HepG2 (cell line): Measurements from ENCODE around the gene L1CAM. TPM values are rescaled to one million over a fixed set of nuclear protein-coding genes. Genes with fewer than 3 reads are reported as not detected.

Experiments
- ATAC-seq: fragments of 200-7000 bp; cut with Tn5 transposase; 3 replicates; pipeline ENCODE4 v1.9.1; 2020; ENCODE audit warnings: mild to moderate bottlenecking, moderate library complexity
- BruUV-seq: library from RNA; stranded (reverse); fragments of 400-500 nt; replicated peaks from 2 replicates; lab custom pipeline; 2021; lab: Mats Ljungman, UMichigan
- CTCF ChIA-PET: fragments of 300-600 bp; formaldehyde crosslinking; extraction: SDS; loops from one replicate; lab custom pipeline; 2021; ENCODE audit warnings: low total read pairs, inconsistent platforms, low intra/inter-chr PET ratio; lab: Yijun Ruan, JAX
- POLR2A ChIA-PET: fragments of 350-600 bp; sonication (Branson Sonifier 250); formaldehyde crosslinking; loops from one replicate; lab custom pipeline; 2020; ENCODE audit warnings: antibody characterized with exemption, inconsistent platforms; lab: Yijun Ruan, JAX
- DNase-seq: peaks from one replicate; pipeline ENCODE4 v3.0.0-alpha.2; 2015; ENCODE audit warnings: low spot score
- FAIRE-seq: peaks from 3 replicates; lab custom pipeline; 2011; peaks lifted over from hg19 to GRCh38; lab: Jason Lieb, UNC
- H2AFZ ChIP-seq: one replicate; pipeline ENCODE4 v1.6.1; 2011; ENCODE audit warnings: low read length, inconsistent platforms
- H3K27ac ChIP-seq: fragments of 300-600 bp; 3 replicates; pipeline ENCODE4 v1.8.0; 2011; ENCODE audit warnings: mixed run types, mild to moderate bottlenecking, mixed read lengths, low read length, inconsistent platforms; ENCODE audit not compliant: insufficient read depth; ENCODE audit errors: extremely low read length
- H3K27me3 ChIP-seq, 2 experiments: fragments of 200-600 bp in 1 of 2; 2 replicates in 1 of 2; 3 replicates in 1 of 2; pipeline versions ENCODE4 v1.6.0 to v1.8.0; 2011; ENCODE audit warnings: low read length in 2 of 2, mild to moderate bottlenecking in 2 of 2, moderate library complexity in 2 of 2, inconsistent platforms in 1 of 2; ENCODE audit not compliant: insufficient read depth in 2 of 2, control insufficient read depth in 1 of 2
- H3K36me3 ChIP-seq, 2 experiments: fragments of 200-600 bp in 1 of 2; replicated peaks in 1 of 2; 2 replicates in 1 of 2; 3 replicates in 1 of 2; pipeline versions ENCODE4 v1.5.1 to v1.8.0; 2011; ENCODE audit warnings: low read length in 2 of 2, inconsistent platforms in 1 of 2; ENCODE audit not compliant: insufficient read depth in 2 of 2, control insufficient read depth in 1 of 2
- H3K4me1 ChIP-seq: 2 replicates; pipeline ENCODE4 v1.5.1; 2012; ENCODE audit warnings: low read length, inconsistent platforms; ENCODE audit not compliant: insufficient read depth
- H3K4me2 ChIP-seq: 2 replicates; pipeline ENCODE4 v1.6.0; 2011; ENCODE audit warnings: low read depth, low read length, inconsistent platforms
- H3K4me3 ChIP-seq, 3 experiments: fragments of 200-600 bp in 1 of 3; sonication (generic), shearing (Covaris generic) in 1 of 3; replicated peaks in 1 of 3; 2 replicates each; pipeline ENCODE4 v1.5.1; 2011 to 2016; ENCODE audit warnings: low read length in 3 of 3, inconsistent platforms in 2 of 3, low read depth in 2 of 3, mild to moderate bottlenecking in 2 of 3, control low read depth in 1 of 3, mixed read lengths in 1 of 3; ENCODE audit not compliant: insufficient read depth in 1 of 3
- H3K79me2 ChIP-seq: one replicate; pipeline ENCODE4 v1.6.1; 2011; ENCODE audit warnings: low read length, inconsistent platforms; ENCODE audit not compliant: insufficient read depth
- H3K9ac ChIP-seq: 2 replicates; pipeline ENCODE4 v1.6.0; 2011; ENCODE audit warnings: mild to moderate bottlenecking, low read depth, low read length, inconsistent platforms; ENCODE audit not compliant: insufficient read depth
- H3K9me3 ChIP-seq: 2 replicates; pipeline ENCODE4 v1.5.1; 2012; ENCODE audit warnings: mild to moderate bottlenecking, low read length
- H4K20me1 ChIP-seq: 2 replicates; pipeline ENCODE4 v1.6.0; 2011; ENCODE audit warnings: inconsistent platforms, mild to moderate bottlenecking, low read length, moderate library complexity; ENCODE audit not compliant: insufficient read depth
- BORCS8-MEF2B ChIP-seq: sonication (generic); formaldehyde crosslinking; IDR thresholded peaks from 2 replicates; pipeline ENCODE4 v1.8.0; 2022; ENCODE audit warnings: mild to moderate bottlenecking, missing genetic modification reagents
- HINFP ChIP-seq: sonication (generic); formaldehyde crosslinking; IDR thresholded peaks from 2 replicates; pipeline ENCODE4 v1.4.0; 2020; ENCODE audit warnings: low read depth, mild to moderate bottlenecking, missing genetic modification reagents
- SRF ChIP-seq: IDR thresholded peaks from 2 replicates; pipeline ENCODE4 v1.6.1; 2011; ENCODE audit warnings: mild to moderate bottlenecking, low read depth, low read length, moderate library complexity
- THAP8 ChIP-seq: sonication (generic); formaldehyde crosslinking; IDR thresholded peaks from 2 replicates; pipeline ENCODE4 v1.5.1; 2020; ENCODE audit warnings: missing genetic modification reagents, mild to moderate bottlenecking, borderline replicate concordance
- ZNF597 ChIP-seq: sonication (generic); formaldehyde crosslinking; IDR thresholded peaks from 2 replicates; pipeline ENCODE4 v1.5.0; 2020; ENCODE audit warnings: missing genetic modification reagents
- ZNF598 ChIP-seq: sonication (generic); formaldehyde crosslinking; IDR thresholded peaks from 2 replicates; pipeline ENCODE4 v1.5.1; 2020; ENCODE audit warnings: mild to moderate bottlenecking, missing genetic modification reagents, borderline replicate concordance
- WGBS: methylation state at CpG from one replicate; pipeline ENCODE4 v1.1.6; 2017; ENCODE audit warnings: low lambda C conversion rate; 5-methylcytosine and 5-hydroxymethylcytosine counted together
- in situ Hi-C: cut with HindIII; loops from 2 replicates; pipeline ENCODE4 v1.10.0; 2017; ENCODE audit warnings: low pct_unique_long_range_greater_than_20kb; ENCODE audit not compliant: extremely low pct_ligation_motif_present
- intact Hi-C: fragments of 100-400 bp; cut with micrococcal nuclease; formaldehyde crosslinking; loops from one replicate; pipeline ENCODE4 v1.10.0; 2022; ENCODE audit not compliant: unreplicated experiment
- polyA plus RNA-seq, 8 experiments: library from polyadenylated mRNA; depleted of rRNA in 3 of 8; stranded (reverse) in 7 of 8; unstranded in 1 of 8; fragments of >200 nt; fragmentation: Illumina TruSeq in 4 of 8; extraction: Trizol in 4 of 8; gene quantifications; 2 replicates each; pipeline versions ENCODE4 v1.2.1 to v1.2.3, GENCODE V29; 2011 to 2016; ENCODE audit warnings: low read depth in 4 of 8, missing spikeins in 1 of 8, mixed read lengths in 1 of 8; ENCODE audit not compliant: insufficient read depth in 1 of 8
- total RNA-seq, 5 experiments: library from RNA; depleted of rRNA; stranded (reverse); fragments of >200 nt; fragmentation: Illumina TruSeq; extraction: Trizol; gene quantifications; 2 replicates each; pipeline ENCODE4 v1.2.3, GENCODE V29; 2016; ENCODE audit warnings: low read depth in 1 of 5

The L1CAM gene
- total and polyA plus RNA-seq, 2 of the 13 experiments (the other 11 are each of a cell fraction or from before 2014, with no cell fraction given) = 1.4 to 2.0 TPM

- TF ChIP-seq HINFP (CRISPR knock-in tag) (no peak), SRF (no peak), ZNF597 (CRISPR knock-in tag) (no peak), BORCS8-MEF2B (CRISPR knock-in tag) (no peak)
Measured at GRCh38 chrX:153878345-153878744, 7.6 kb downstream of the L1CAM start (continued).

GRCh38 chrX:153877571-153878261 is 8.3 kb downstream of the L1CAM start:
- H3K4me2 ChIP-seq = no peak overlapping the region
- DNase-seq (no peak), ATAC-seq (no peak)
- no peaks in the 10 kb centered on the region for H4K20me1 ChIP-seq
- no peaks in the 10 kb centered on the region for H3K79me2 ChIP-seq
- intact Hi-C loops (no loop called here), in situ Hi-C loops (no loop called here)
- no peaks in the 10 kb centered on the region for H3K9me3 ChIP-seq
- 73% methylated on average over 2 of the region's 8 CpGs for WGBS
- H3K4me3 ChIP-seq = no peak overlapping the region
- H3K9ac ChIP-seq = no peak overlapping the region
- ChIA-PET CTCF (no interaction called here), POLR2A (no interaction called here)
- no peak overlapping the region for H2AFZ ChIP-seq
- no peaks in the 10 kb centered on the region for H3K36me3 ChIP-seq
- TF ChIP-seq THAP8 = no peak
- TF ChIP-seq ZNF598 (CRISPR knock-in tag) = no peak
- TF ChIP-seq, all 625 proteins: peak for 0
- Histone ChIP-seq H3K27me3 (no peaks in the 10 kb centered on the region), H3K4me1 (peaks cover 47% of the 10 kb centered on the region), H3K27ac (no peak overlapping the region)
- BruUV-seq = no TSS peak
- FAIRE-seq = no peak
